ENCODE data around the gene TSNAXIP1. TPM values are rescaled to one million over a fixed set of nuclear protein-coding genes. Genes with fewer than 3 reads are reported as not detected.

The TSNAXIP1 gene
- total RNA-seq, 1 experiment from 2014 or later = 1.9 TPM

GRCh38 chr16:67825119-67825518, 18.4 kb downstream of the TSNAXIP1 start:
- POLR2A ChIA-PET (ENCODE audit: unreplicated experiment) = no interaction called here
- Histone ChIP-seq H3K27ac (no peak overlapping the region), H3F3A (ENCODE audit: insufficient read depth, low read depth) (no peaks in the 10 kb centered on the region), H2AFZ (no peak overlapping the region), H3K79me2 (ENCODE audit: low read depth) (no peaks in the 10 kb centered on the region), H3K9me2 (ENCODE audit: insufficient read depth) (no peaks in the 10 kb centered on the region), H4K20me1 (ENCODE audit: insufficient read depth) (no peaks in the 10 kb centered on the region), H3K9me3 (ENCODE audit: insufficient read depth, low read depth) (no peaks in the 10 kb centered on the region), H3K4me3 (no peak overlapping the region), H3K36me3 (ENCODE audit: low read depth) (no peaks in the 10 kb centered on the region), H3K27me3 (ENCODE audit: insufficient read depth, low read depth) (no peaks in the 10 kb centered on the region), H3K4me2 (no peak overlapping the region), H3K4me1 (replicated peaks; ENCODE audit: insufficient read depth) (no peaks in the 10 kb centered on the region)
- CTCF ChIA-PET = interaction anchor here (0.8 kb wide), 1 partner anchor 9 kb away, joined by 3 read pairs; no protein-coding TSS in a partner anchor
- BruUV-seq (replicated peaks) = no TSS peak
- intact Hi-C loops (cut with micrococcal nuclease; ENCODE audit: unreplicated experiment) = no loop called here
- DNase-seq = no peak
- TF ChIP-seq, protein P1, sequence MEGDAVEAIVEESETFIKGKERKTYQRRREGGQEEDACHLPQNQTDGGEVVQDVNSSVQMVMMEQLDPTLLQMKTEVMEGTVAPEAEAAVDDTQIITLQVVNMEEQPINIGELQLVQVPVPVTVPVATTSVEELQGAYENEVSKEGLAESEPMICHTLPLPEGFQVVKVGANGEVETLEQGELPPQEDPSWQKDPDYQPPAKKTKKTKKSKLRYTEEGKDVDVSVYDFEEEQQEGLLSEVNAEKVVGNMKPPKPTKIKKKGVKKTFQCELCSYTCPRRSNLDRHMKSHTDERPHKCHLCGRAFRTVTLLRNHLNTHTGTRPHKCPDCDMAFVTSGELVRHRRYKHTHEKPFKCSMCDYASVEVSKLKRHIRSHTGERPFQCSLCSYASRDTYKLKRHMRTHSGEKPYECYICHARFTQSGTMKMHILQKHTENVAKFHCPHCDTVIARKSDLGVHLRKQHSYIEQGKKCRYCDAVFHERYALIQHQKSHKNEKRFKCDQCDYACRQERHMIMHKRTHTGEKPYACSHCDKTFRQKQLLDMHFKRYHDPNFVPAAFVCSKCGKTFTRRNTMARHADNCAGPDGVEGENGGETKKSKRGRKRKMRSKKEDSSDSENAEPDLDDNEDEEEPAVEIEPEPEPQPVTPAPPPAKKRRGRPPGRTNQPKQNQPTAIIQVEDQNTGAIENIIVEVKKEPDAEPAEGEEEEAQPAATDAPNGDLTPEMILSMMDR (conservative IDR thresholded peaks at IDR 0.05) = no peak
- no peak for TF ChIP-seq EZH2 (IDR thresholded peaks at IDR 0.05; ENCODE audit: low read depth)

- TF ChIP-seq EZH2 (IDR thresholded peaks at IDR 0.05; ENCODE audit: low read depth) = no peak
- no peaks in the 10 kb centered on the region for H3F3A ChIP-seq (ENCODE audit: insufficient read depth, low read depth)
- H4K20me1 ChIP-seq (ENCODE audit: insufficient read depth) = no peaks in the 10 kb centered on the region
- no peak overlapping the region for H3K4me2 ChIP-seq
- CTCF ChIA-PET = interaction anchor here (0.6 to 0.8 kb wide), 2 partner anchors 9 to 103 kb away, joined by 3 read pairs; no protein-coding TSS in a partner anchor
- no peaks in the 10 kb centered on the region for H3K27me3 ChIP-seq (ENCODE audit: insufficient read depth, low read depth)
- no peak overlapping the region for H3K4me3 ChIP-seq
- intact Hi-C loops (cut with micrococcal nuclease; ENCODE audit: unreplicated experiment) = no loop called here
- POLR2A ChIA-PET (ENCODE audit: unreplicated experiment) = no interaction called here
- H3K4me1 ChIP-seq (replicated peaks; ENCODE audit: insufficient read depth) = no peaks in the 10 kb centered on the region
- H3K9me2 ChIP-seq (ENCODE audit: insufficient read depth) = no peaks in the 10 kb centered on the region
- no peak overlapping the region for H2AFZ ChIP-seq
- H3K36me3 ChIP-seq (ENCODE audit: low read depth) = no peaks in the 10 kb centered on the region
- no peaks in the 10 kb centered on the region for H3K79me2 ChIP-seq (ENCODE audit: low read depth)
- no peak overlapping the region for H3K27ac ChIP-seq
- BruUV-seq (replicated peaks) = no TSS peak
- DNase-seq = no peak
- no peaks in the 10 kb centered on the region for H3K9me3 ChIP-seq (ENCODE audit: insufficient read depth, low read depth)
These were observed 19.2 kb downstream of the TSNAXIP1 start for GRCh38 chr16:67825906-67826305.

- Histone ChIP-seq H3K4me1 (replicated peaks; ENCODE audit: insufficient read depth) (peaks cover 6% of the 10 kb centered on the region; the same call in 1 of the 2 replicates), H3K9me2 (ENCODE audit: insufficient read depth) (no peaks in the 10 kb centered on the region), H3F3A (ENCODE audit: insufficient read depth, low read depth) (no peaks in the 10 kb centered on the region), H4K20me1 (ENCODE audit: insufficient read depth) (no peaks in the 10 kb centered on the region), H2AFZ (no peak overlapping the region), H3K36me3 (ENCODE audit: low read depth) (no peaks in the 10 kb centered on the region), H3K27me3 (ENCODE audit: insufficient read depth, low read depth) (no peaks in the 10 kb centered on the region), H3K27ac (no peak overlapping the region), H3K4me2 (no peak overlapping the region), H3K4me3 (no peak overlapping the region), H3K9me3 (ENCODE audit: insufficient read depth, low read depth) (no peaks in the 10 kb centered on the region), H3K79me2 (ENCODE audit: low read depth) (no peaks in the 10 kb centered on the region; the same call in 1 of the 2 replicates)
- CTCF ChIA-PET = no interaction called here
- BruUV-seq (replicated peaks) = no TSS peak
- POLR2A ChIA-PET (ENCODE audit: unreplicated experiment) = no interaction called here
- TF ChIP-seq, protein P1 (conservative IDR thresholded peaks at IDR 0.05) = no peak
- no peak for TF ChIP-seq EZH2 (IDR thresholded peaks at IDR 0.05; ENCODE audit: low read depth)
- intact Hi-C loops (cut with micrococcal nuclease; ENCODE audit: unreplicated experiment) = no loop called here
- no peak for DNase-seq
These were observed 22.0 kb downstream of the TSNAXIP1 start for GRCh38 chr16:67828651-67829050.

- H3K4me1 ChIP-seq (replicated peaks; ENCODE audit: insufficient read depth) = peaks cover 6% of the 10 kb centered on the region; the same call in 1 of the 2 replicates
- no peaks in the 10 kb centered on the region for H3K9me3 ChIP-seq (ENCODE audit: insufficient read depth, low read depth)
- DNase-seq = peak; percentile 12 to 49
- ChIA-PET POLR2A (ENCODE audit: unreplicated experiment) (no interaction called here), CTCF (interaction anchor here (0.6 to 1.1 kb wide), 2 partner anchors 51 to 172 kb away, joined by 3 to 5 read pairs; partner anchors contain the start of genes NRN1L and PARD6A)
- H3K36me3 ChIP-seq (ENCODE audit: low read depth) = no peaks in the 10 kb centered on the region
- no peaks in the 10 kb centered on the region for H4K20me1 ChIP-seq (ENCODE audit: insufficient read depth)
- H3F3A ChIP-seq (ENCODE audit: insufficient read depth, low read depth) = no peaks in the 10 kb centered on the region; the same call in 1 of the 2 replicates
- no TSS peak for BruUV-seq (replicated peaks)
- intact Hi-C loops (cut with micrococcal nuclease; ENCODE audit: unreplicated experiment) = no loop called here
- H3K27ac ChIP-seq = no peak overlapping the region
- H2AFZ ChIP-seq = peak overlapping the region; percentile 99
- H3K79me2 ChIP-seq (ENCODE audit: low read depth) = no peaks in the 10 kb centered on the region; the same call in 1 of the 2 replicates
- TF ChIP-seq EZH2 (IDR thresholded peaks at IDR 0.05; ENCODE audit: low read depth) = no peak
- TF ChIP-seq, protein P1 (conservative IDR thresholded peaks at IDR 0.05) = no peak
- peak overlapping the region; percentile 94 for H3K4me2 ChIP-seq
- H3K27me3 ChIP-seq (ENCODE audit: insufficient read depth, low read depth) = no peaks in the 10 kb centered on the region
- peak overlapping the region; percentile 97 for H3K4me3 ChIP-seq
- no peaks in the 10 kb centered on the region for H3K9me2 ChIP-seq (ENCODE audit: insufficient read depth)
These were observed 26.3 kb downstream of the TSNAXIP1 start for GRCh38 chr16:67833030-67833414.
